B cell (primary cell): ENCODE data around the gene MORN4.

ENCODE experiments used
- EZH2 ChIP-seq: IDR thresholded peaks from 2 replicates; pipeline ENCODE4 v1.6.1; 2012; ENCODE audit warnings: borderline replicate concordance, low read depth, mild to moderate bottlenecking, moderate library complexity, low read length; ENCODE audit not compliant: insufficient read depth, poor library complexity, severe bottlenecking
- TF ChIP-seq, protein P1 (sequence below): fragments of 200-600 bp; IDR thresholded peaks from one replicate; pipeline ENCODE4 v1.8.0; 2022; ENCODE audit warnings: antibody characterized with exemption, mild to moderate bottlenecking

DNA sequence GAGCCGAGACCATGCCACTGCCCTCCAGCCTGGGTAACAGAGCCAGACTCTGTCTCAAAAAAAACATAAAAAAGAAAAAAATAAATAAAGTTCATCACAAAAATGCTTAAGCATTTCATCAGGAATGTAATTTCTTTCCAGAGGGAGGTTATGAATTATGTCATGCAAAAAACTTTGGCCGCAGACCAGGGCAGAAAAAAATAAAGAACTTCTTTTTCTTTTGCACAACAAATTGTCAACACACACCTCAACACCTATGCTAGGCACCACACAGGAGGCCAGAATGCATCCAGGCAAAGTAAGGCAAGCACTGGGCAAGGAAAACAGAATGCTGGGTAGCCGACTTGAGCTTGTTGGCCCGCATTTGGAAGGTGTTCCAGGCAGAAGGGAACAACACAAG is 39.9 kb downstream of the MORN4 start:
- TF ChIP-seq, protein P1, sequence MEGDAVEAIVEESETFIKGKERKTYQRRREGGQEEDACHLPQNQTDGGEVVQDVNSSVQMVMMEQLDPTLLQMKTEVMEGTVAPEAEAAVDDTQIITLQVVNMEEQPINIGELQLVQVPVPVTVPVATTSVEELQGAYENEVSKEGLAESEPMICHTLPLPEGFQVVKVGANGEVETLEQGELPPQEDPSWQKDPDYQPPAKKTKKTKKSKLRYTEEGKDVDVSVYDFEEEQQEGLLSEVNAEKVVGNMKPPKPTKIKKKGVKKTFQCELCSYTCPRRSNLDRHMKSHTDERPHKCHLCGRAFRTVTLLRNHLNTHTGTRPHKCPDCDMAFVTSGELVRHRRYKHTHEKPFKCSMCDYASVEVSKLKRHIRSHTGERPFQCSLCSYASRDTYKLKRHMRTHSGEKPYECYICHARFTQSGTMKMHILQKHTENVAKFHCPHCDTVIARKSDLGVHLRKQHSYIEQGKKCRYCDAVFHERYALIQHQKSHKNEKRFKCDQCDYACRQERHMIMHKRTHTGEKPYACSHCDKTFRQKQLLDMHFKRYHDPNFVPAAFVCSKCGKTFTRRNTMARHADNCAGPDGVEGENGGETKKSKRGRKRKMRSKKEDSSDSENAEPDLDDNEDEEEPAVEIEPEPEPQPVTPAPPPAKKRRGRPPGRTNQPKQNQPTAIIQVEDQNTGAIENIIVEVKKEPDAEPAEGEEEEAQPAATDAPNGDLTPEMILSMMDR, result no peak
- no peak for TF ChIP-seq EZH2
